H1 (cell line): ENCODE results near the gene SLC25A47.

ENCODE experiments used
- ASH2L ChIP-seq: fragments of 200-600, 300-600 bp; sonication (generic); IDR thresholded peaks from one replicate; pipeline ENCODE4 v1.7.1; 2017; ENCODE audit warnings: low read length
- CHD2 ChIP-seq: IDR thresholded peaks from 2 replicates; pipeline ENCODE4 v1.6.1; 2012; ENCODE audit warnings: low read length, improper control_type of control experiment
- EP300 ChIP-seq, 2 experiments: IDR thresholded peaks; 1 replicate in 1 of 2; 2 replicates in 1 of 2; pipeline ENCODE4 v1.6.1; 2011 to 2012; ENCODE audit warnings: low read depth in 2 of 2, low read length in 2 of 2, mild to moderate bottlenecking in 2 of 2, borderline replicate concordance in 1 of 2, inconsistent platforms in 1 of 2, moderate library complexity in 1 of 2
- FOSL1 ChIP-seq: IDR thresholded peaks from 2 replicates; pipeline ENCODE4 v1.6.1; 2011; ENCODE audit warnings: mild to moderate bottlenecking, low read depth, low read length, moderate library complexity; ENCODE audit not compliant: insufficient read depth
- MAFK ChIP-seq: IDR thresholded peaks from 2 replicates; pipeline ENCODE4 v1.6.1; 2012; ENCODE audit warnings: low read depth, mild to moderate bottlenecking, improper control_type of control experiment, low read length
- POLR2A ChIP-seq, 2 experiments: IDR thresholded peaks; 1 replicate in 1 of 2; 2 replicates in 1 of 2; pipeline ENCODE4 v1.6.1; 2011; ENCODE audit warnings: low read depth in 2 of 2, low read length in 2 of 2, mild to moderate bottlenecking in 2 of 2; ENCODE audit errors: control extremely low read depth in 1 of 2
- RAD21 ChIP-seq, 2 experiments: IDR thresholded peaks in 1 of 2; conservative IDR thresholded peaks in 1 of 2; 2 replicates each; pipeline ENCODE4 v1.6.1; 2011; ENCODE audit warnings: low read depth in 2 of 2, low read length in 2 of 2, improper control_type of control experiment in 1 of 2, inconsistent platforms in 1 of 2, mild to moderate bottlenecking in 1 of 2, moderate library complexity in 1 of 2
- RBBP5 ChIP-seq: IDR thresholded peaks from 2 replicates; pipeline ENCODE4 v1.7.1; 2012; ENCODE audit warnings: low read depth, mild to moderate bottlenecking, inconsistent platforms, low read length, moderate library complexity, borderline replicate concordance
- RNF2 ChIP-seq: fragments of 200-900, 300-1000 bp; sonication (generic); IDR thresholded peaks from 2 replicates; pipeline ENCODE4 v1.7.1; 2016; ENCODE audit warnings: borderline replicate concordance, low read depth, mild to moderate bottlenecking, antibody characterized with exemption, low read length; ENCODE audit not compliant: poor library complexity, severe bottlenecking; ENCODE audit errors: missing control alignments
- SIN3A ChIP-seq, 2 experiments: IDR thresholded peaks in 1 of 2; conservative IDR thresholded peaks in 1 of 2; 2 replicates each; pipeline ENCODE4 v1.6.1; 2011 to 2012; ENCODE audit warnings: low read length in 2 of 2, improper control_type of control experiment in 1 of 2, low read depth in 1 of 2, mild to moderate bottlenecking in 1 of 2
- SIRT6 ChIP-seq: IDR thresholded peaks from one replicate; pipeline ENCODE4 v1.7.1; 2012; ENCODE audit warnings: low read length, inconsistent platforms
- SIX5 ChIP-seq: IDR thresholded peaks from 2 replicates; pipeline ENCODE4 v1.6.1; 2011; ENCODE audit warnings: mild to moderate bottlenecking, low read depth, low read length
- TF ChIP-seq, protein P1 (sequence below), 3 experiments: IDR thresholded peaks; 1 replicate in 2 of 3; 2 replicates in 1 of 3; pipeline versions ENCODE4 v1.5.1 to v1.6.1; 2011; ENCODE audit warnings: low read length in 3 of 3, mild to moderate bottlenecking in 3 of 3, inconsistent platforms in 2 of 3, low read depth in 1 of 3, moderate library complexity in 1 of 3; ENCODE audit not compliant: insufficient read depth in 1 of 3; ENCODE audit errors: control extremely low read depth in 1 of 3
- TF ChIP-seq, protein P2 (sequence below): IDR thresholded peaks from 2 replicates; pipeline ENCODE4 v1.6.1; 2012; ENCODE audit warnings: inconsistent platforms

DNA sequence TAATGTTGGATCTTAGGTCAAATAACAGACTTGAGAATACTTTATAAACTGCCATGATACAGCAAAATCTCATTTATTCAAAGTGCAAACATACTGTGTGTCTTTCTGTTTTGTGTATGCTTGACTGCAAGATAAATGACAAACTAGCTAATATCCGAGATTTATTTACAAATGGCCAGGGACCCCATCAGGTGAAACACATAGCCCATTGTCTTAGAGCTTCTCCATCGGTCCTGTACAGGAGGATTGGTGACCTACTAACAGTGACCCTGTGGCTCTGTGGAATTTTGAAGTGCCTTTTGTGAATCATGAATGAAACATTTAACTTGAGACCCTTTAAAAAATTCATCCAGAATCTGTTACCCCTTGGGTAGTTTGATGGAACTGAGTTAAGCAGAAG is 44.0 kb upstream of the SLC25A47 start:
- no peak for TF ChIP-seq SIN3A (conservative IDR thresholded peaks at IDR 0.05 in 1 of 2, IDR thresholded peaks at IDR 0.05 in 1 of 2; ENCODE audit: low read depth in 1 of 2, low read length in 2 of 2)
- no peak for TF ChIP-seq SIRT6
- TF ChIP-seq, protein P1, sequence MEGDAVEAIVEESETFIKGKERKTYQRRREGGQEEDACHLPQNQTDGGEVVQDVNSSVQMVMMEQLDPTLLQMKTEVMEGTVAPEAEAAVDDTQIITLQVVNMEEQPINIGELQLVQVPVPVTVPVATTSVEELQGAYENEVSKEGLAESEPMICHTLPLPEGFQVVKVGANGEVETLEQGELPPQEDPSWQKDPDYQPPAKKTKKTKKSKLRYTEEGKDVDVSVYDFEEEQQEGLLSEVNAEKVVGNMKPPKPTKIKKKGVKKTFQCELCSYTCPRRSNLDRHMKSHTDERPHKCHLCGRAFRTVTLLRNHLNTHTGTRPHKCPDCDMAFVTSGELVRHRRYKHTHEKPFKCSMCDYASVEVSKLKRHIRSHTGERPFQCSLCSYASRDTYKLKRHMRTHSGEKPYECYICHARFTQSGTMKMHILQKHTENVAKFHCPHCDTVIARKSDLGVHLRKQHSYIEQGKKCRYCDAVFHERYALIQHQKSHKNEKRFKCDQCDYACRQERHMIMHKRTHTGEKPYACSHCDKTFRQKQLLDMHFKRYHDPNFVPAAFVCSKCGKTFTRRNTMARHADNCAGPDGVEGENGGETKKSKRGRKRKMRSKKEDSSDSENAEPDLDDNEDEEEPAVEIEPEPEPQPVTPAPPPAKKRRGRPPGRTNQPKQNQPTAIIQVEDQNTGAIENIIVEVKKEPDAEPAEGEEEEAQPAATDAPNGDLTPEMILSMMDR (IDR thresholded peaks at IDR 0.05; ENCODE audit: control extremely low read depth in 1 of 3, insufficient read depth in 1 of 3, low read depth in 1 of 3, low read length in 3 of 3) = no peak
- no peak for TF ChIP-seq RNF2
- no peak for TF ChIP-seq ASH2L
- no peak for TF ChIP-seq CHD2
- TF ChIP-seq RAD21 (IDR thresholded peaks at IDR 0.05 in 1 of 2, conservative IDR thresholded peaks at IDR 0.05 in 1 of 2; ENCODE audit: low read depth in 2 of 2, low read length in 2 of 2) = no peak
- TF ChIP-seq MAFK = no peak
- no peak for TF ChIP-seq POLR2A (IDR thresholded peaks at IDR 0.05; ENCODE audit: control extremely low read depth in 1 of 2, low read depth in 2 of 2, low read length in 2 of 2)
- TF ChIP-seq, protein P2, sequence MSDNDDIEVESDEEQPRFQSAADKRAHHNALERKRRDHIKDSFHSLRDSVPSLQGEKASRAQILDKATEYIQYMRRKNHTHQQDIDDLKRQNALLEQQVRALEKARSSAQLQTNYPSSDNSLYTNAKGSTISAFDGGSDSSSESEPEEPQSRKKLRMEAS = no peak
- TF ChIP-seq FOSL1 = no peak
- TF ChIP-seq SIX5 = no peak
- no peak for TF ChIP-seq EP300 (IDR thresholded peaks at IDR 0.05; ENCODE audit: borderline replicate concordance in 1 of 2, low read depth in 2 of 2, low read length in 2 of 2)
- TF ChIP-seq RBBP5 = no peak
